HG02943 (cell line): Measurements from ENCODE around the gene FCN3.
"Not testable (repeated sequence)": the region's sequence is repeated elsewhere in the genome, so short reads cannot be mapped to it uniquely, and the experiment has no call there.

Experiments
- ATAC-seq: cut with Tn5 transposase; IDR thresholded peaks from one replicate; pipeline ENCODE4 v1.9.1; 2021; ENCODE audit warnings: mild to moderate bottlenecking, low read depth, moderate library complexity; ENCODE audit not compliant: unreplicated experiment

Gene FCN3

GRCh38 chr1:27400082-27400962 lies 25.7 kb upstream of the FCN3 start:
- no peak for ATAC-seq

DNA sequence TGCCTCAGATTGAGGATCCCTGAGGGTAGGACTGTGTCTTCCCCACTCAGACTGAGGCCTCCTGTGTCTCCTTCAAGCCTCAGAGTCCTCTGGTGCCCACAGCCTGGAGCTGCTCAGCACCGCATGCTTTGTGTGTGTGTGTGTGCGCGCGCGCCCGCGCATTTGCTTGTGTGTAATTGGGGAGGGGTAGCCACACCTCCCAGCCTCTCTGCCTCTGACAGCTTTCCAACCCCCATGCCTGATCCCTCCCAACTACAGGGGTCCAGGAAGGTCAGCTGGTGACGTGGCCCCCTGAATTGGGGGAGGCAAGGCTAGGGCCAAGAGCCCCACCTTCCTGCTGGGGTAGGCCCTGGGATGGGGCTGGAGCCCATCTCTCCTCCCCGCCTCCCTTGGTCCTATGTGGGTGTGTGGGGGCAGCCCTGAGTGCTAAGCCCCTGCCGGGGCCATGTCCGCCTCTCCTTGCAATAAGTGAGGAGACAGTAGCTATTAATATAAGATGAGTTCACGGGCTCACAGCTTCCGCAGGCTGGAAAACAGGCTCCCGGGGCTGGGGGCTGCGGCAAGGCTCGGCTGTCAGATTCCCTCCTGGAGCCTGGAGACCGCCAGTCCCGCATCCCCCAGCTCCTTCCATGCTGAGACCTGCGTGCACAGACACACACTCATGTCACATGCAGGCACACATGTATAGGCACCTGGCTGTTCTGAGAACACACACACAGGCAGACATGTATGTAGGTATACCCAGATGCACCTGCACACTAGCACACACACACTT lies 24.8 kb upstream of the FCN3 start:
- no peak for ATAC-seq

DNA sequence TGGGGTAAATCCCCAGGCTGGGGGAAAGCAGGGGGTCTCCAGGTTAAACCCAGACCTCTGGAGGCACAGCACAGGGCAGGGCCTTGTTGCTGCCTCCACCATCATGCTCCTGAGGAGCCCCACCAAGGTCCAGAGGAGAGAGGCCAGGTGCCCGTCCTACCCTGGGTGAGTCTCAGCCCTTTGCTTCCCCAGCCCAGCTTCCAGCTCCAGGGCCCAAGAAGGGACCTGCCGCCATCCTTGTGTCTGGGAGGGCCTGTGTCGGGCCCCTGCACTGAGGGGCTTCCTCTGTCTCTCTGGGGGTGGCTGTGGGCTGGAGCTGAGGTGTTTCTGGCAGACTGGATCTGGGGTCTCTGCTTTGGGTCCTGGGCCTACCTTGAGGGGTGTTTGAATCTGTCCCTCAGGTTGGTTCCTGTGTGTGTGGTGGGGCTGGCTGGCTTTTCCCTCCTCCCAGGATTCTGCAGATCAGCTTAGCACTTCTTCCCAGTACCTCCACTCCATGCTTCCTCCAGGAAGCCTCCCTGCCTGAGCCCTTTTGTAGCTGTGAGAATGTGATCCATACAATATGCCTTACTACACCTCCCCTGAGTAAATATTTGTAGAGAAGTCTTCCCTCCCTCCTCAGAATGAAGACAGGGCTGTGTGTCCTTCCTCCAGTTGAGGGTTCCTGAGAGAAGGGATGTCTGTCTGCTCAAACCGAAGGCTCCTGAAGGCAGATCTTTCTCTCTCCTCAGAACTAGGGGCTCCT lies 24.0 kb upstream of the FCN3 start:
- ATAC-seq, result no peak

- no peak for ATAC-seq
These were observed 23.1 kb upstream of the FCN3 start for GRCh38 chr1:27397749-27398148.

GRCh38 chr1:27397110-27397509 lies 22.5 kb upstream of the FCN3 start:
- no peak for ATAC-seq

GRCh38 chr1:27395441-27396195 lies 21.0 kb upstream of the FCN3 start:
- ATAC-seq, result no peak

GRCh38 chr1:27394925-27395324 lies 20.3 kb upstream of the FCN3 start:
- no peak for ATAC-seq

DNA sequence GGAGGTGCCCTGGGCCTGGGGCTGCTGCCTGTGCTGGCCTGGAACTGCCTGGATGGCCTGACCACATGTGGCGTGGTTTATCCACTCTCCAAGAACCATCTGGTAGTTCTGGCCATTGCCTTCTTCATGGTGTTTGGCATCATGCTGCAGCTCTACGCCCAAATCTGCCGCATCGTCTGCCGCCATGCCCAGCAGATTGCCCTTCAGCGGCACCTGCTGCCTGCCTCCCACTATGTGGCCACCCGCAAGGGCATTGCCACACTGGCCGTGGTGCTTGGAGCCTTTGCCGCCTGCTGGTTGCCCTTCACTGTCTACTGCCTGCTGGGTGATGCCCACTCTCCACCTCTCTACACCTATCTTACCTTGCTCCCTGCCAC lies 19.6 kb upstream of the FCN3 start:
- ATAC-seq, result no peak

DNA sequence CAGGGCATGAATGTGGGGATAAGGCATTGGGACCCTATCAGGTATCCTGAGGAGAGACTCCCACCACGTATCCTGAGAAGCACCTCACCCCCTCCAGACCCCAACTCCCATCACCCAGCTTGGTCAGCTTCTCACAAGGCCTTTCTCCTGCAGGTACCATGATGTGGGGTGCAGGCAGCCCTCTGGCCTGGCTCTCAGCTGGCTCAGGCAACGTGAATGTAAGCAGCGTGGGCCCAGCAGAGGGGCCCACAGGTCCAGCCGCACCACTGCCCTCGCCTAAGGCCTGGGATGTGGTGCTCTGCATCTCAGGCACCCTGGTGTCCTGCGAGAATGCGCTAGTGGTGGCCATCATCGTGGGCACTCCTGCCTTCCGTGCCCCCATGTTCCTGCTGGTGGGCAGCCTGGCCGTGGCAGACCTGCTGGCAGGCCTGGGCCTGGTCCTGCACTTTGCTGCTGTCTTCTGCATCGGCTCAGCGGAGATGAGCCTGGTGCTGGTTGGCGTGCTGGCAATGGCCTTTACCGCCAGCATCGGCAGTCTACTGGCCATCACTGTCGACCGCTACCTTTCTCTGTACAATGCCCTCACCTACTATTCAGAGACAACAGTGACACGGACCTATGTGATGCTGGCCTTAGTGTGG lies 19.1 kb upstream of the FCN3 start:
- ATAC-seq, result no peak

GRCh38 chr1:27392778-27393635 lies 18.4 kb upstream of the FCN3 start:
- no peak for ATAC-seq

DNA sequence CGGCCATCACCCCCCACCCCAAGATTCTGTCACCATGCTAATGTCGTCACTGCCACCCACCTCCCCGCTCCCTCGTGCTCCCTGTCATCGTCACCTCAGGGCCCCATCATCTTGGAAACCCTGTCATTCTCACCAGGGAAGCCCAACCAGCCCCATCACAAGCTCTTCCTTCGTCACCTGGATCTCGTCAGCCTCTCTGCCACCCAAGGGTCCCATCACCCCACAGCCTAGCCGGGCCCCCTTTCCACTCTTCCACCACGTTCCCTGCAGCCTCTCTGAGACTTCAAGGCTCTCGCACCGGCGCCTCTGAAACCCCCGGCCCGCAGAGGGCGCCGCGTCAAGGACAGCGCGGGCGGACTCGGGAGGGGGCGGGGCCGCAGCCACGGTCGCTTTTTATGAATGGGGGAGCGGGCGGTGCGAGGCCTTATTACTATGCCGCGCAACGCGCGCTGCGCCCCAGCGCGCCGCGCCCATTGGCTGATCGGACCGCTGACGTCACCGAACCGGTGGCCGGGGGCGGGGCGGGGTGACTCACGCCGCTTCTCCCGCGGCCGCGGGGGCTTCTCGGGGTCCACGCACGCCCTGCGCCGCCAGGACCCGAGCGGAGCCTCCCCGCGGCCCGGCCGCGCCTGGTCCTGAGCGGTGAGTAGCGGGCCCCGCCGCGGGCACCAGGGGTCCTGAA lies 17.6 kb upstream of the FCN3 start, which contains the start of gene GPR3:
Gene GPR3 (plus strand): TSS at position 527 of the 682 bp plus-strand sequence. CDS start 1,177 bp downstream, outside the sequence.
- ATAC-seq, result no peak

DNA sequence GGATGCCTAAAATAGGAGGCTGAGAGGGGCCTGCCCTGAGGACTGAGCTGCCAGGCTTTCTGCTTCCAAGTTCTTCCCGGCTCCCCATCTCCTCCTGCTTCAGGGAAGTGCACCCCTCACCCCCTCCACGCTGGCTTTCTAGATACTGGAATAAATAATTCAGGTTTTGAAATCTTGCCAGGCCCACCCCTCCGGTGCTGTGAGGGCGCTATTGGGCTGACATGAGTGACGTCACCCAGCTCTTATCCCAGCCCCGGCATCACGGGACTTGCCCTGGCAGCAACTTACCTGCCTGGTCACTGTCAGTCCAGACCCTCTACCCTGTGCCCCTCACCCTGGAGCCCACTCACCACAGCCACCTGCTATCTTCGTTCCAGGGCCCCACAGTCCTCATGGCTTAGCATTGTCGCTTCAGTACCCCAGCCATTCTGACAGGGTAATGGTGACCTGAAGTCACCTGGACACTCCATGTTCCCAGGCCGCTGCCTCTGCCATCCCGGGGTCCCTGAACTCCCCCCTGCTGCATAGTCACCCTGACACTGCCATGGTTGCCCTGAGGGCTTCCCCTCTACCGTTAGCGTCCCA lies 17.0 kb upstream of the FCN3 start:
- no peak for ATAC-seq

GRCh38 chr1:27388337-27389005 lies 13.8 kb upstream of the FCN3 start:
- no peak for ATAC-seq

DNA sequence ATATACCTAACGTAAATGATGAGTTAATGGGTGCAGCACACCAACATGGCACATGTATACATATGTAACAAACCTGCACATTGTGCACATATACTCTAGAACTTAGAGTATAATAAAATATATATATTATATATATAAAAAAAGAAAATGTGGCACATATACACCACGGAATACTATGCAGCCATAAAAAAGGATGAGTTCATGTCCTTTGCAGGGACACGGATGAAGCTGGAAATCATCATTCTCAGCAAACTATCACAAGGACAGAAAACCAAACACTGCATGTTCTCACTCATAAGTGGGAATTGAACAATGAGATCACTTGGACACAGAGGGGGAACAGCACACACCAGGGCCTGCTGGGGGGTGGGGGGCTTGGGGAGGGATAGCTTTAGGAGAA lies 10.2 kb upstream of the FCN3 start:
- not testable (repeated sequence) for ATAC-seq

- ATAC-seq, result no peak
These were observed 9.0 kb upstream of the FCN3 start for GRCh38 chr1:27383661-27384060.

DNA sequence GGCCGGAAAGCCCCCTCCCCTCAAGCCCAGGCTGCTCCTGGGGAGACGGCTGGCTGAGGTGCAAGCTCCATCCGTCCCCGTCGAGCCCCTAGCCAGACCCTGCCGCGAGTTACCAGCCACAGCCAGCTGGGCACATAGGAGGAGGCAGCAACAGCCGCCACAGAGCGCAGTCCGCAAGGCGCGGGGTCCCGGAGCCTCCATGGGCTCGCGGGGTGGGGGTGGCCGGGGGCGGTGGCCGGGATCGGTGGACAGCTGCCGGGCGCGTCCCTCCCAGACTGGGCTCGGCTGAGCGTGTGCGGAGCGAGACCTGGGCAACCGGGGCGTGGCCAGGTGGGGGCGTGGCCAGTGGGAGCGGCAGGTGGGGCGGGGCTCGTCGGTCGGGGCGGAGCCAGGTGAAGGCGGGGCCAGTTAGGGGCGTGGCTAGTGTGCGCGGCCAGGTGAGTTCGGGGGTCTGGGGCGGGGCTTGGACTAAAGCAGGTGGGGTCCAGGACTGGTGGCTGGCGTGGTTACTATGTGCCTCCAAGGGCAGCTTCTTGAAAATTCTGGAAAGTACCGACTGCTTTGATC lies 8.5 kb upstream of the FCN3 start, which contains the start of gene CD164L2:
Gene CD164L2 (minus strand): TSS at position 295 of the 567 bp plus-strand sequence. CDS start 94 bp downstream, at position 201.
- no peak for ATAC-seq
